Kidney (tissue), 14 donors: Measurements from ENCODE around the gene ZC3H13. TPM values are rescaled to one million over a fixed set of nuclear protein-coding genes. Genes with fewer than 3 reads are reported as not detected.

Experiments
- DNase-seq, 5 donors: peaks; one replicate each; pipeline ENCODE4 v3.0.0-alpha.2; 2013 to 2020
- FAIRE-seq: peaks from 2 replicates; lab custom pipeline; 2012; peaks lifted over from hg19 to GRCh38; lab: Jason Lieb, UNC
- H3K27ac ChIP-seq, 2 donors: one replicate each; pipeline ENCODE4 v1.7.0; 2013; ENCODE audit warnings: low read depth in 2 of 2, low read length in 2 of 2, inconsistent platforms in 1 of 2
- H3K27me3 ChIP-seq: one replicate; pipeline ENCODE4 v1.7.1; 2013; ENCODE audit warnings: low read length, inconsistent platforms; ENCODE audit not compliant: control insufficient read depth, insufficient read depth
- H3K36me3 ChIP-seq, 3 donors: one replicate each; pipeline versions ENCODE4 v1.7.0 to v1.7.1; 2013; ENCODE audit warnings: low read length in 3 of 3, control low read depth in 1 of 3, inconsistent platforms in 1 of 3; ENCODE audit not compliant: insufficient read depth in 3 of 3, control insufficient read depth in 2 of 3
- H3K4me1 ChIP-seq, 3 donors: one replicate each; pipeline versions ENCODE4 v1.7.0 to v1.7.1; 2013; ENCODE audit warnings: low read length in 3 of 3, inconsistent platforms in 1 of 3, low read depth in 1 of 3; ENCODE audit not compliant: control insufficient read depth in 2 of 3, insufficient read depth in 2 of 3
- H3K4me3 ChIP-seq, 3 donors: one replicate each; pipeline versions ENCODE4 v1.7.0 to v1.8.1; 2013; ENCODE audit warnings: low read length in 3 of 3, control low read depth in 1 of 3, inconsistent platforms in 1 of 3
- H3K9ac ChIP-seq, 3 donors: one replicate each; pipeline versions ENCODE4 v1.7.0 to v1.7.1; 2013; ENCODE audit warnings: low read length in 3 of 3, control low read depth in 1 of 3, inconsistent platforms in 1 of 3
- H3K9me3 ChIP-seq, 3 donors: one replicate each; pipeline versions ENCODE4 v1.7.0 to v1.7.1; 2013; ENCODE audit warnings: low read length in 3 of 3, control low read depth in 1 of 3, inconsistent platforms in 1 of 3; ENCODE audit not compliant: control insufficient read depth in 2 of 3, insufficient read depth in 1 of 3
- CTCF ChIP-seq: IDR thresholded peaks from 3 replicates; pipeline ENCODE4 v1.5.1; 2012; ENCODE audit warnings: mild to moderate bottlenecking, moderate library complexity, borderline replicate concordance; ENCODE audit not compliant: insufficient read depth; ENCODE audit errors: extremely low read depth
- intact Hi-C: fragments of 100-400 bp; cut with DNase I; formaldehyde crosslinking; loops from one replicate; pipeline ENCODE4 v1.11.1; 2022
- polyA plus RNA-seq: library from polyadenylated mRNA; stranded (reverse); fragments of 350-450 nt; fragmentation: Illumina TruSeq; extraction: RNeasy Lipid Tissue Mini Kit (QIAGEN cat#74804); gene quantifications from one replicate; pipeline ENCODE4 v1.2.3, GENCODE V29; 2014; ENCODE audit warnings: low read depth, low replicate concordance; ENCODE audit not compliant: insufficient read depth
- total RNA-seq: library from RNA; stranded (reverse); fragmentation: NEBNext Ultra II Directional; extraction: Animal tissue kit (Norgen Biotek cat#: 25700); gene quantifications from one replicate; pipeline ENCODE4 v1.2.1, GENCODE V29; 2021
- donor health status: control.
- donor health status: control.
- donor health status: control.
- donor health status: control.
- donor health status: control.
- donor health status: DM: yes; HTN: yes; CAD: no.
- donor health status: Normal renal cell carcinoma (clear cell type).

Gene ZC3H13
- total and polyA plus RNA-seq, 2 donors from 2014 or later: 6.4 to 53.1 TPM

GRCh38 chr13:45936621-45937020, 115.9 kb downstream of the ZC3H13 start:
- no peak for TF ChIP-seq CTCF
- H3K27me3 ChIP-seq: no peaks in the 10 kb centered on the region
- H3K36me3 ChIP-seq: no peaks in the 10 kb centered on the region
- intact Hi-C loops: no loop called here
- H3K27ac ChIP-seq: no peak overlapping the region
- H3K9ac ChIP-seq: no peak overlapping the region
- no peaks in the 10 kb centered on the region for H3K4me1 ChIP-seq
- FAIRE-seq (no peak), DNase-seq (no peak)
- H3K4me3 ChIP-seq: no peak overlapping the region
- no peaks in the 10 kb centered on the region for H3K9me3 ChIP-seq

GRCh38 chr13:45934283-45934682, 118.3 kb downstream of the ZC3H13 start:
- H3K27me3 ChIP-seq: no peaks in the 10 kb centered on the region
- no peak for TF ChIP-seq CTCF
- H3K27ac ChIP-seq: no peak overlapping the region
- intact Hi-C loops: no loop called here
- no peaks in the 10 kb centered on the region for H3K36me3 ChIP-seq
- no peaks in the 10 kb centered on the region for H3K9me3 ChIP-seq
- no peaks in the 10 kb centered on the region for H3K4me1 ChIP-seq
- H3K9ac ChIP-seq: no peak overlapping the region
- no peak overlapping the region for H3K4me3 ChIP-seq
- FAIRE-seq: no peak
- DNase-seq: no peak

GRCh38 chr13:45933203-45933908, 119.2 kb downstream of the ZC3H13 start:
- intact Hi-C loops: no loop called here
- FAIRE-seq: no peak
- no peaks in the 10 kb centered on the region for H3K27me3 ChIP-seq
- no peak for TF ChIP-seq CTCF
- no peak overlapping the region for H3K9ac ChIP-seq
- DNase-seq: no peak
- peaks cover 0 to under 1% (median under 1%) of the 10 kb centered on the region in 3 donors for H3K4me1 ChIP-seq
- no peaks in the 10 kb centered on the region for H3K36me3 ChIP-seq
- no peak overlapping the region for H3K4me3 ChIP-seq
- H3K27ac ChIP-seq: no peak overlapping the region
- no peaks in the 10 kb centered on the region for H3K9me3 ChIP-seq
